HepG2 (cell line): ENCODE data around the gene NRG2. TPM values are rescaled to one million over a fixed set of nuclear protein-coding genes. Genes with fewer than 3 reads are reported as not detected.

Experiments
- ATAC-seq: fragments of 200-7000 bp; cut with Tn5 transposase; 3 replicates; pipeline ENCODE4 v1.9.1; 2020; ENCODE audit warnings: mild to moderate bottlenecking, moderate library complexity
- BruUV-seq: library from RNA; stranded (reverse); fragments of 400-500 nt; replicated peaks from 2 replicates; lab custom pipeline; 2021; lab: Mats Ljungman, UMichigan
- CTCF ChIA-PET: fragments of 300-600 bp; formaldehyde crosslinking; extraction: SDS; loops from one replicate; lab custom pipeline; 2021; ENCODE audit warnings: low total read pairs, inconsistent platforms, low intra/inter-chr PET ratio; lab: Yijun Ruan, JAX
- POLR2A ChIA-PET: fragments of 350-600 bp; sonication (Branson Sonifier 250); formaldehyde crosslinking; loops from one replicate; lab custom pipeline; 2020; ENCODE audit warnings: antibody characterized with exemption, inconsistent platforms; lab: Yijun Ruan, JAX
- DNase-seq: peaks from one replicate; pipeline ENCODE4 v3.0.0-alpha.2; 2015; ENCODE audit warnings: low spot score
- FAIRE-seq: peaks from 3 replicates; lab custom pipeline; 2011; peaks lifted over from hg19 to GRCh38; lab: Jason Lieb, UNC
- H2AFZ ChIP-seq: one replicate; pipeline ENCODE4 v1.6.1; 2011; ENCODE audit warnings: low read length, inconsistent platforms
- H3K27ac ChIP-seq: fragments of 300-600 bp; 3 replicates; pipeline ENCODE4 v1.8.0; 2011; ENCODE audit warnings: mixed run types, mild to moderate bottlenecking, mixed read lengths, low read length, inconsistent platforms; ENCODE audit not compliant: insufficient read depth; ENCODE audit errors: extremely low read length
- H3K27me3 ChIP-seq, 2 experiments: fragments of 200-600 bp in 1 of 2; 2 replicates in 1 of 2; 3 replicates in 1 of 2; pipeline versions ENCODE4 v1.6.0 to v1.8.0; 2011; ENCODE audit warnings: low read length in 2 of 2, mild to moderate bottlenecking in 2 of 2, moderate library complexity in 2 of 2, inconsistent platforms in 1 of 2; ENCODE audit not compliant: insufficient read depth in 2 of 2, control insufficient read depth in 1 of 2
- H3K36me3 ChIP-seq, 2 experiments: fragments of 200-600 bp in 1 of 2; replicated peaks in 1 of 2; 2 replicates in 1 of 2; 3 replicates in 1 of 2; pipeline versions ENCODE4 v1.5.1 to v1.8.0; 2011; ENCODE audit warnings: low read length in 2 of 2, inconsistent platforms in 1 of 2; ENCODE audit not compliant: insufficient read depth in 2 of 2, control insufficient read depth in 1 of 2
- H3K4me1 ChIP-seq: 2 replicates; pipeline ENCODE4 v1.5.1; 2012; ENCODE audit warnings: low read length, inconsistent platforms; ENCODE audit not compliant: insufficient read depth
- H3K4me2 ChIP-seq: 2 replicates; pipeline ENCODE4 v1.6.0; 2011; ENCODE audit warnings: low read depth, low read length, inconsistent platforms
- H3K4me3 ChIP-seq, 3 experiments: fragments of 200-600 bp in 1 of 3; sonication (generic), shearing (Covaris generic) in 1 of 3; replicated peaks in 1 of 3; 2 replicates each; pipeline ENCODE4 v1.5.1; 2011 to 2016; ENCODE audit warnings: low read length in 3 of 3, inconsistent platforms in 2 of 3, low read depth in 2 of 3, mild to moderate bottlenecking in 2 of 3, control low read depth in 1 of 3, mixed read lengths in 1 of 3; ENCODE audit not compliant: insufficient read depth in 1 of 3
- H3K79me2 ChIP-seq: one replicate; pipeline ENCODE4 v1.6.1; 2011; ENCODE audit warnings: low read length, inconsistent platforms; ENCODE audit not compliant: insufficient read depth
- H3K9ac ChIP-seq: 2 replicates; pipeline ENCODE4 v1.6.0; 2011; ENCODE audit warnings: mild to moderate bottlenecking, low read depth, low read length, inconsistent platforms; ENCODE audit not compliant: insufficient read depth
- H3K9me3 ChIP-seq: 2 replicates; pipeline ENCODE4 v1.5.1; 2012; ENCODE audit warnings: mild to moderate bottlenecking, low read length
- H4K20me1 ChIP-seq: 2 replicates; pipeline ENCODE4 v1.6.0; 2011; ENCODE audit warnings: inconsistent platforms, mild to moderate bottlenecking, low read length, moderate library complexity; ENCODE audit not compliant: insufficient read depth
- CEBPZ ChIP-seq: IDR thresholded peaks from 2 replicates; pipeline ENCODE4 v1.6.1; 2012; ENCODE audit warnings: low read length, improper control_type of control experiment
- NFE2 ChIP-seq: sonication (generic); formaldehyde crosslinking; IDR thresholded peaks from 2 replicates; pipeline ENCODE4 v1.4.0; 2020; ENCODE audit warnings: missing genetic modification reagents
- TOPORS ChIP-seq: sonication (generic); formaldehyde crosslinking; IDR thresholded peaks from 2 replicates; pipeline ENCODE4 v1.8.0; 2023; ENCODE audit warnings: mild to moderate bottlenecking, missing genetic modification reagents
- ZSCAN30 ChIP-seq: sonication (generic); formaldehyde crosslinking; IDR thresholded peaks from 2 replicates; pipeline ENCODE4 v1.5.0; 2020; ENCODE audit warnings: mild to moderate bottlenecking, missing genetic modification reagents
- WGBS: methylation state at CpG from one replicate; pipeline ENCODE4 v1.1.6; 2017; ENCODE audit warnings: low lambda C conversion rate; 5-methylcytosine and 5-hydroxymethylcytosine counted together
- in situ Hi-C: cut with HindIII; loops from 2 replicates; pipeline ENCODE4 v1.10.0; 2017; ENCODE audit warnings: low pct_unique_long_range_greater_than_20kb; ENCODE audit not compliant: extremely low pct_ligation_motif_present
- intact Hi-C: fragments of 100-400 bp; cut with micrococcal nuclease; formaldehyde crosslinking; loops from one replicate; pipeline ENCODE4 v1.10.0; 2022; ENCODE audit not compliant: unreplicated experiment
- polyA plus RNA-seq, 8 experiments: library from polyadenylated mRNA; depleted of rRNA in 3 of 8; stranded (reverse) in 7 of 8; unstranded in 1 of 8; fragments of >200 nt; fragmentation: Illumina TruSeq in 4 of 8; extraction: Trizol in 4 of 8; gene quantifications; 2 replicates each; pipeline versions ENCODE4 v1.2.1 to v1.2.3, GENCODE V29; 2011 to 2016; ENCODE audit warnings: low read depth in 4 of 8, missing spikeins in 1 of 8, mixed read lengths in 1 of 8; ENCODE audit not compliant: insufficient read depth in 1 of 8
- total RNA-seq, 5 experiments: library from RNA; depleted of rRNA; stranded (reverse); fragments of >200 nt; fragmentation: Illumina TruSeq; extraction: Trizol; gene quantifications; 2 replicates each; pipeline ENCODE4 v1.2.3, GENCODE V29; 2016; ENCODE audit warnings: low read depth in 1 of 5
- TF ChIP-seq, protein P1 (sequence below): IDR thresholded peaks from 2 replicates; pipeline ENCODE4 v1.6.1; 2016; ENCODE audit warnings: mild to moderate bottlenecking, missing biosample characterization, missing genetic modification reagents

The NRG2 gene
- total and polyA plus RNA-seq, 2 of the 13 experiments (the other 11 are each of a cell fraction or from before 2014, with no cell fraction given): not detected

DNA sequence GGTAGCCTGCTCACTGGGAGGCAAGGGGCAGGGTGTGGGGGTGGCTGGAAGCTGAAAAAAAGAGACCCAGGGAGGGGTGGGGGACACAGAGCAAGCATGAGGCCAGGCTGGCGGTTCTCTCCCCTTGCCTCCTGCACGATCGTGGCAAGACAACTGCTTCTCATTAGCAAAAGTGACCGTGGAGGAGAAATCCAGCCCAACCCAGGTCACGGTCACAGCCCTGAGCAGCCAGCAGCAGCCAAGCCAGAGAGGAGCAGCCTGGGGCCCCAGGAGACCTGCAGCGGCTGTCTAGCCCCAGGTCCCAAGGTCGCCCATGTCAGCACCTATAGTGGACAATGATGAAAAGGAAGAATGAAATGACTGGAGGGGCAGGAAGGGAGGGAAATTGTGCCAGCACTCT is 89.1 kb downstream of the NRG2 start:
- Histone ChIP-seq H3K36me3 (no peaks in the 10 kb centered on the region), H4K20me1 (no peaks in the 10 kb centered on the region), H3K4me1 (no peaks in the 10 kb centered on the region), H3K79me2 (no peaks in the 10 kb centered on the region), H3K27ac (no peak overlapping the region), H3K4me2 (no peak overlapping the region), H3K27me3 (peaks cover 2 to 27% of the 10 kb centered on the region in 2 experiments; a peak in 4 of 5 replicates), H3K4me3 (no peak overlapping the region), H2AFZ (no peak overlapping the region), H3K9ac (no peak overlapping the region), H3K9me3 (no peaks in the 10 kb centered on the region)
- CTCF ChIA-PET: no interaction called here
- no TSS peak for BruUV-seq
- WGBS: 8% methylated on average over 5 of the region's 7 CpGs
- ATAC-seq (peak; percentile 75), DNase-seq (no peak), FAIRE-seq (no peak)
- intact Hi-C loops: no loop called here
- POLR2A ChIA-PET: no interaction called here
- no peak for TF ChIP-seq CEBPZ
- no peak for TF ChIP-seq NFE2 (CRISPR knock-in tag)
- TF ChIP-seq, protein P1, sequence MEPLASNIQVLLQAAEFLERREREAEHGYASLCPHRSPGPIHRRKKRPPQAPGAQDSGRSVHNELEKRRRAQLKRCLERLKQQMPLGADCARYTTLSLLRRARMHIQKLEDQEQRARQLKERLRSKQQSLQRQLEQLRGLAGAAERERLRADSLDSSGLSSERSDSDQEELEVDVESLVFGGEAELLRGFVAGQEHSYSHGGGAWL (CRISPR knock-in tag): no peak
- TF ChIP-seq TOPORS (CRISPR knock-in tag): no peak
- in situ Hi-C loops: loop anchor here (25.0 kb wide), 1 partner anchor 317 kb away; the partner anchor contains the start of gene CXXC5

- ChIA-PET POLR2A (no interaction called here), CTCF (no interaction called here)
- Histone ChIP-seq H2AFZ (no peak overlapping the region), H3K27me3 (peaks cover 2 to 27% of the 10 kb centered on the region in 2 experiments; a peak in 4 of 5 replicates), H3K9ac (no peak overlapping the region), H3K4me1 (no peaks in the 10 kb centered on the region), H3K27ac (no peak overlapping the region), H3K9me3 (no peaks in the 10 kb centered on the region), H3K4me3 (no peak overlapping the region), H3K36me3 (no peaks in the 10 kb centered on the region), H4K20me1 (no peaks in the 10 kb centered on the region), H3K4me2 (no peak overlapping the region), H3K79me2 (no peaks in the 10 kb centered on the region)
- no peak for TF ChIP-seq ZSCAN30 (CRISPR knock-in tag)
- WGBS: 49% methylated on average over 12 of the region's 13 CpGs
- DNase-seq (no peak), ATAC-seq (no peak), FAIRE-seq (no peak)
- no TSS peak for BruUV-seq
- in situ Hi-C loops (loop anchor here (25.0 kb wide), 1 partner anchor 315 kb away; the partner anchor contains the start of gene CXXC5), intact Hi-C loops (no loop called here)
These were observed 90.5 kb downstream of the NRG2 start for GRCh38 chr5:139952574-139952973.
